ENCODE results near the gene NAB2.
"Not testable (repeated sequence)": the region's sequence is repeated elsewhere in the genome, so short reads cannot be mapped to it uniquely, and the experiment has no call there.

Gene NAB2

DNA sequence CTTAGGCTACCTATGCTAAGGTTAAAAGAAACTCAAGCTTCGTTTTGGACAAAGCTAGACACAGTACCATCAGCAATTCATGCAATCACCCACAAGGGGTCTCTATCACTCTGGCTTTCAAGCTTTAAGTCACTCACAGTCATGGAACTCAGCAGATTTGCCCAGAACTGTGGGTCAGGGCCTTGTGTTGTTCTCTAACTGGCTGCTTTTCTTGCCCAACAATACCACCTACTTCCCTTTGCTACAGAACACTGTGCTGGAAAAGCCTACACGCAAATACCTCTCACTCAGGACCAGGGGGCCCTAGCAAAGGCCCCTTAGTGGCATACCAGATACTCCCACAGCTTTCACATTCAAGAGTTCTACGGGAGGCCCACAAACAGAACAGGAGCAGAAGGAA is 19.4 kb upstream of the NAB2 start:
- peak; percentile 89 for DNase-seq (ENCODE audit: low read depth)

GRCh38 chr12:57072661-57073060 is 16.3 kb upstream of the NAB2 start:
- DNase-seq (ENCODE audit: low read depth), result no peak

DNA sequence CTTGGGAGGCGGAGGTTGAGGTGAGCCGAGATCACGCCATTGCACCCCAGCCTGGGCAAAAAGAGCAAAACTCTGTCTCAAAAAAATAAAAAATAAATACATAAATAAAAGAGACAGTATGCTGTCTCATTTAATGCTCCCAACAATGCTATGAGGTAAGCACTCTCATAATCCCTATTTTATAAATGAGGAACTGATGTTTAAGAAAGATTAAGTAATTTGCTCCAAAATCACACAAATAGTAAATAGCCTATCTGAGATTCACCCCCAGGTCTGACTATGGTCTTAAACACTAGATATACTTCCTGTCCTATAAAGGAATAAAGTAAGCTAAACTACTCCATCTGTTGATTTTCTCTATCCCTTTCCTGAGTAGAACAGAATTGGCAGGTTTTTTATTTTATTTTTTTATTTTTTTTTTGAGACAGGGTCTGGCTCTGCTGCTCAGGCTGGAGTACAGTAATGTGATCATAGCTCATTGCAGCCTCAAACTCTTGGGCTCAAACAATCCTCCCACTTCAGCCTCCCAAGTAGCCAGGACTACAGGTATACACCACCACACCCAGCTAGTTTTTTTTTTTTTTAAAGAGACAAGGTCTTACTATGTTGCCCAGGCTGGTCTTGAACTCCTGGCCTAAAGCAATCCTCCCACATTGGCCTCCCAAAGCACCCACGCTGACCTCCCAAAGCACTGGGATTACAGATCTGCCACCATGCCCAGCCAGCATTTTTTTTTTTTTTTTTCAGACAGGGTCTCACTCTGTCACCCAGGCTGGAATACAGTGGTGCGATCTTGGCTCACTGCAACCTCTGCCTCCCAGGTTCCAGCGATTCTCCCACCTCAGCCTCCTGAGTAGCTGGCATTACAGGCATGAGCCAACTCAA is 15.1 kb upstream of the NAB2 start:
- not testable (repeated sequence) for DNase-seq (ENCODE audit: low read depth)

DNA sequence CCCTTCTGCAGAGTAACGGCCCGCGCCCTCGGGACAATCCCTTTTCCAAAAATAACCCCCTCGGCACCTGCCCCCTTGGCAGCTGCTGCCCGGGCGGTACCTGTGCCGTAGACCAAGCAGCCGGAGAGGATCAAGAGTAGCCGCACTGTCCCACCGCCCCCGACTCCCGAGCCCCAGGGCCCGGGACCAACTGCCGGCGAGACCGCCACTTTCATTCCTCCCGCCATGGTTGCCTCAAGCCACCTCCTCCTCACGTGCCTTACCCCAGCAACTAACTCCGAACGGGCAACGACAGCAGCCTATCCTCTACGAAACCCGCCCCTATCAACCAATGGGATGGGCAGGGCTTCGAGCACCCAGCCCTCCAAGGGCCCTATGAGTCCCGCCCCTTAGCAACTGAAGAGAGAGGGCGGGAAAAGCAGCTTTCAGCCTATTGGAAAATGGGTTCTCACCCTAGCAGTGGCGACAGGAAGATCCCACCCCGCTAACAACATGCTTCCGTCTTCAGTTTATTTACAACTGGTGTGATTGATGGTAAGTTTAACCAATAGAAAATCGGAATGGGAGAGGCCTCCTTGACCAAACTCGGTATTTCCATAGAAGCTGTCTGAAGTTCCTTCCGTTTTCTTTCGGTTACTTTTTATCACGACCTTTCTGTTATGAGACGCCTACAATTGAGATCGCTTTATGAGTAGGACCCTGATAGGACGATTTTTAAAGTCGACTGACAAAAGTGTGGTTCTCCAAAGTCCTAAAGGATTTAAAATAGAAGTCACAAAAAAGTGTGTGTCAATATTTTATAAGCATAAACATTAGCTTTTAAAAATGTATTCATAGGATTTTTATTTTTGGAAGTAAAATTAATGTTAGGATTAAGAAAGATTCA is 10.2 kb upstream of the NAB2 start, which contains the start of gene NEMP1:
NEMP1 (minus strand) TSS at position 273 of the 886 bp plus-strand sequence; CDS start at position 227, 46 bp downstream.
- DNase-seq (ENCODE audit: low read depth), result peak; percentile 100

DNA sequence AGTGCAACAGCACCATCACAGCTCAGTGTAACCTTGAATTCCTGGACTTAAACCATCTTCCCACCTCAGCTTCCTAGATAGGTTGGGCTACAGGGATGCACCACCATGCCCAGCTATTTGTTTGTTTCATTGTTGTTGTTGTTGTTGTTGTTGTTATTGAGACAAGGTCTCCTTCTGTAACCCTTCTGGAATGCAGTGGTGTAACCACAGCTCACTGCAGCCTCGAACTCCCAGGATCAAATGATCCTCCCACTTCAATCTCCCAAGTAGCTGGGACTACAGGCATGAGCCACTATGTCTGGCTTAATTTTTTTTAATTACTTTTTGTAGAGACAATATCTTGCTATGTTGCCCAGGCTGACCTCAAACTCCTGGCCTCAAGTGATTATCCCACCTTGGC is 9.1 kb upstream of the NAB2 start:
- DNase-seq (ENCODE audit: low read depth), result no peak

GRCh38 chr12:57080855-57081254 is 8.1 kb upstream of the NAB2 start:
- no peak for DNase-seq (ENCODE audit: low read depth)

- peak; percentile 83 for DNase-seq (ENCODE audit: low read depth)
Observed at GRCh38 chr12:57085999-57086492, 2.9 kb upstream of the NAB2 start.

DNA sequence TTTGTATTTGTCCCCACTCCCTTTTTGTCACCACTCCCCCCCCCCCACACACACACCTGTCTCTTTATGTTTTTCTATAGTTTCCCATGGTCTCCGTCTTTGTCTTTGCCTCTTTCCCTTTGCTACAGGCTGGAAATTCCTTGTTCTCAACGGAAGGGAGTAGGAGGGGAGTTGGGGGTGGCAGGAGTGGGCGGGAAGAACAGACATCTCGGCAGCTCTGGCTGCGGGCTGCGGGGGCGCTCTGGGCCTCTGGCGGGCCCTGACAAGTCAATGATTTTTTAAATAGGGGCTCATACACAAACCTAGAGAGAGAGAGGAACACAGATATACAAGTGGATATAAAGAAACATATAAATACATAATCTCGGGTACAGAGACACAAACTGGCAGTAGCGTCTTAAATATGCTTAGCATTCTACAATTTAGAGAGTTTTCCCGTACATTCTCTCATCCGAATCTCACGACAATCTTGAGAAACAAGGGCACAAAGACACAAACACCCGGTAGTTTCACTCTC is 2.4 kb upstream of the NAB2 start:
- peak; percentile 73 for DNase-seq (ENCODE audit: low read depth)

- DNase-seq (ENCODE audit: low read depth), result peak; percentile 89
Observed at GRCh38 chr12:57087010-57087690, 1.8 kb upstream of the NAB2 start.

DNA sequence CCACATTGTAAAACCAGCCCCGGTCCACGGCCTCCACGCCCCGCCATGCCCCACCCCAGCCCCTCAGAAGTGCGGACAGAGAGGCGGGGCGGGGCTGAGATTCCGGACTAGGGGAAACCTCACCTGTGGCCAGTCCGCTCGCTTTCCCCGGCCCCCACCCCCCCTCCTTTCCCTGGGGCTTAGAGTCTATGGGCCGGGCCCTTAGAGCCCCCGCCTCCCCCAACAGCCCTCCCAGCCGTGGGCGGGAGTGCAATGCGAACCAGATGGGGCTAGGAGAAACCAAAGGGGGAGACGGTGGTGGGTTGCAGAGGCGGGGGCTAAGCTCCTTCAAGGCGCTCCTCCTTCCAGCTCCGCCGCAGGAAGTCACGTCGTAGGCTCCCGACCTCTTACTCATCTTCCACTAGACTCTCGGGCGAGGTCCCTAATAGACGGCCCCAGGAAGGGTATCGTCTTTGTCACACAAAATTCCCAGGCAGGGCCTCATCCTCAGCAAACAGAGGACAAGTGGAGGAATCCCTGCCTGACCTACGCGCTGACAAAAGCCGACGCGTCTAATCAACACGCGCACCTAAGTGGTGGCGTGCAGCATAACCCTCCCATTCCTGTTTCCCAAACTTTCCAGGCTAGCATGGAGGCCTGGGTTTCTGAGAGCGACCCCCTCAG is 1.1 kb upstream of the NAB2 start:
- DNase-seq (ENCODE audit: low read depth), result peak; percentile 97

DNA sequence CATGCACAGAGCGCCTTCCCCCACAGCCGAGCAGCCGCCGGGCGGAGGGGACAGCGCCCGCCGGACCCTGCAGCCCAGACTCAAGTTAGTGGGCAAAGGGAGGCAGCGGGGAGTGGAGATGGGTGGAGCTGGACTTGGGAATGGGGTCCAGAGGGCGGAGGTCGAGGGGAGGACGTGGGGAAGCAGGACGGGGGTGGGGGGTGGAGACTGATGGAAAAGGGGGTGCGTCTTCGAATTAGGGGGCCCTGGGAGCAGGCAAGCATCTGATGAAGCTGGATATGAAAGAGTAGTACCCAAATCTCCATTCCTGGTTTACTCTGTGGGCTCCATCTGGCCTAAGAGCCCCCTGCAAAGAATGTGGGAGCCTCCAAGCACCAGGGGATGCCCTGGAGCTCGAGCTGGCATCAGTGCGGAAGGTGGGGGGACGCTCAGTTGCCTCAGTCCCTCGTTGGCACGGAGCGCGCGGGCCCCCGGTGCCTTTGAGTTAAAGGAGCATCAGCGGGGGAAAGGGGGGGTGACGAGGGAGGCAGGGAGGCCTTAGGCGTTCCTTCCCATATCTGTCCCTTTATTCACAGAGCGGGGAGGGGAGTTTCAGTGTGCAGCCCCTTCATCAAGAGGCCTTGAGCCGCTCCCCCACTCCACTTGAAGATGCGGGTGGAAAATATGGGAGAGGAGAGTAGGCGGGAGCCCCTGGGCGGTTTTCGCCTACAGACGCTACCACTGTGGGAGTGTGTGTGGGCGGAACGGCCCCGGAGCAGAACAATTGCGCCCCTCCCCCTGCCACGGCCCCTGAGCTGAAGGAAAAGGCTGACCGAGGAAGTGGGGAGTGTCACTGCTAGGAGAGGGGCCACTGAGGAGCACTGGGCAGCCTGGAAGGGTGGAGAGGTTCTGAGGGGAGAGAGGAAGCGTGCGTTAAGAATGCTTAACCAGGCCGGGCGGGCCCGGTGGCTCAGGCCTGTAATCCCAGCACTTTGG is 644 bp downstream of the NAB2 start:
- DNase-seq (ENCODE audit: low read depth), result no peak

- no peak for DNase-seq (ENCODE audit: low read depth)
Observed at GRCh38 chr12:57090490-57090889, 1.6 kb downstream of the NAB2 start.

DNA sequence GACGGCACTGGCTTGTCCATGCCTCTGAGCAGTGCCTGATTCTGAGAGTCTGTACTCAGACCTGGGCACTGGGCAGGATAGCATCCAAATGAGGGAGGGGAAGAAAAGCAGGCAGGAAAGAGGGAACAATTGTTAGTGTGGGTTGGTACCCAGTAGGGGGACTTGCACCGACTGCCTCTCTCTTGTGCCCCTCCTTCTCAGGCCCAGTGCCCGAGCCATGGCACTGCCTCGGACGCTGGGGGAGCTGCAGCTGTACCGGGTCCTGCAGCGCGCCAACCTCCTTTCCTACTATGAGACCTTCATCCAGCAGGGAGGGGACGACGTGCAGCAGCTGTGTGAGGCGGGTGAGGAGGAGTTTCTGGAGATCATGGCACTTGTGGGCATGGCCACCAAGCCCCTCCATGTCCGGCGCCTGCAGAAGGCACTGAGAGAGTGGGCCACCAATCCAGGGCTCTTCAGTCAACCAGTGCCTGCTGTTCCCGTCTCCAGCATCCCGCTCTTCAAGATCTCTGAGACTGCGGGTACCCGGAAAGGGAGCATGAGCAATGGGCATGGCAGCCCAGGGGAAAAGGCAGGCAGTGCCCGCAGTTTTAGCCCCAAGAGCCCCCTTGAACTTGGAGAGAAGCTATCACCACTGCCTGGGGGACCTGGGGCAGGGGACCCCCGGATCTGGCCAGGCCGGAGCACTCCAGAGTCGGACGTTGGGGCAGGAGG is 2.2 kb downstream of the NAB2 start:
- DNase-seq (ENCODE audit: low read depth), result no peak

DNA sequence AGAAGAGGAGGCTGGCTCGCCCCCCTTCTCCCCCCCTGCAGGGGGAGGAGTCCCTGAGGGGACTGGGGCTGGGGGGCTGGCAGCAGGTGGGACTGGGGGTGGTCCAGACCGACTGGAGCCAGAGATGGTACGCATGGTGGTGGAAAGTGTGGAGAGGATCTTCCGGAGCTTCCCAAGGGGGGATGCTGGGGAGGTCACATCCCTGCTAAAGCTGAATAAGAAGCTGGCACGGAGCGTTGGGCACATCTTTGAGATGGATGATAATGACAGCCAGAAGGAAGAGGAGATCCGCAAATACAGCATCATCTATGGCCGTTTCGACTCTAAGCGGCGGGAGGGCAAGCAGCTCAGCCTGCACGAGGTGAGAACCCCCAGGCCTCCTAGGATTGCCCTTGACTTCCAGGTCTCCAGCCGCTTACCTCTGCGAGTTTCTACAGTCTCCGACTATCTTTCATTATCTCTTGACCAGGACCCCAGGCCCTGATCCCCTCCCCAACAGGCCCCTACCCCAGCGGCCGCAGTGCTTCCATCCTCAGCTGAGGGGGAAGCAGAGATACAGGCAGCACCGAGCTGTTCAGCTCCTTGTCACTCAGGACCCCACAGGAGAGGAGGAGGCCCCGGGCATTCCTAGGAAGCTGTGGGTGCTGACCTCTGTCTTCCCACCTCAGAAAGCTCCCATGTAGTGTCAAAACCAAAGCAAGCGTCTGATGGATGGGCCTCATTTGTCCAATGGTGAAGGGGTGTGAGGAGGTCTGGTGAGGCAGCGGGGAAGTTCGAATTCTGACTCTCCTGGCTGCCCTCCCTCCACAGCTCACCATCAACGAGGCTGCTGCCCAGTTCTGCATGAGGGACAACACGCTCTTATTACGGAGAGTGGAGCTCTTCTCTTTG is 3.0 kb downstream of the NAB2 start:
- no peak for DNase-seq (ENCODE audit: low read depth)

DNA sequence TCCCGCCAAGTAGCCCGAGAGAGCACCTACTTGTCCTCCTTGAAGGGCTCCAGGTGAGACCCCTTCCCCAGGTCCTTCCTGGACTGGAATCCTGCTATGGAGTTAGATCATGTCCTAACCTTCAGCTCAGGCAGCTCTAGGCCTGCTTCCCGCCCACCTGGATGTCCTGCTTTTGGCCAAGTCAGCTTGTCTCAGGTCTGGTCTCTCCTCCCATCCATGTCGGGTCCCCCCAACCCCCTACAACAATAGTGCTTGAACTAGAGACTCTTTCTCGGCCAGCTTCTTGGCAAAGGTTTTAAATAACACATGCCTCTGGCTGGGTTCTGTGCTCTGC is 3.6 kb downstream of the NAB2 start:
- no peak for DNase-seq (ENCODE audit: low read depth)

GRCh38 chr12:57092876-57093414 is 4.0 kb downstream of the NAB2 start:
- no peak for DNase-seq (ENCODE audit: low read depth)

DNA sequence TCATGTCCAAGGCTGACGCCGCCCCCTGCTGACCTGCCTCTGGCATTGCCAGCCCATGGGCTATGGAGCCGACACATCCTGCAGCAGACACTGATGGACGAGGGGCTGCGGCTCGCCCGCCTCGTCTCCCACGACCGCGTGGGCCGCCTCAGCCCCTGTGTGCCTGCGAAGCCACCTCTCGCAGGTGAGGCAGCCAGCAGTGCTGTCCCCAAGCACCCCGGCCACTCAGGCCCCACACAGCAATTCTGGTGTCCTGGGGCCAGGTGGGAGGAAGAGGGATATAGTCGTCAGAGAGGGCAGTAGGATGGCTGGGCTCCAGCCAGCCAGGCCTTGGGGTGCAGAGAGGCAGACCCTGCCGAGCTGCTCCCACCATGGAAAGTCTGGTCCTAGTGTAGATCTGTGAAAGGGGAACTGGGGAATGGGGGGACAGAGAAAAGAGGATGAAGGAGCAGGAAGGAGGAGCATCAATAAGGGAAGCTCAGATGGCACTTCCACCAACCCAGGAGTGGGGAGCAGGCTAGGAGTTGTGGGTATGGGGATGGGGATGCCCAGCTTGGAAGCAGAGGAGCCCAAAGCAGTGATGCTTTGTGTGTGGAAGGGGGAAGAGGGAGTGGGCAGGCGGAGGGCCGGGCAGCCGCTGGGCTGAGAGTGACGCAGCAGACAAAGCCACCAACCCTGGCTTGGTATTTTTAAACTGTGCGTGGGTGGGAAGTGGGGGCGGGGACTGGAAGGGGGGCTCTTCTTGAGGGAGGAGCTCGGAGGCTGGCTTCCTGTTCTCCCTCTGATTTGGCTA is 4.7 kb downstream of the NAB2 start:
- DNase-seq (ENCODE audit: low read depth), result peak; percentile 77

Data from fibroblast of the conjunctiva (primary cell).